HG03025 (cell line): ENCODE results near the gene SERPINB7.
A peak's percentile ranks its signal among the peaks of the same experiment; 100 is the strongest.

ENCODE experiments used
- ATAC-seq: cut with Tn5 transposase; IDR thresholded peaks from one replicate; pipeline ENCODE4 v1.9.1; 2021; ENCODE audit warnings: mild to moderate bottlenecking, moderate library complexity; ENCODE audit not compliant: unreplicated experiment, low FRiP score

Gene SERPINB7

GRCh38 chr18:63784787-63785452 is 9.7 kb downstream of the SERPINB7 start:
- no peak for ATAC-seq

- ATAC-seq: no peak
These were observed 12.5 kb downstream of the SERPINB7 start for GRCh38 chr18:63787673-63788072.

- ATAC-seq: no peak
These were observed 13.4 kb downstream of the SERPINB7 start for GRCh38 chr18:63788447-63789096.

GRCh38 chr18:63789327-63789726 is 14.1 kb downstream of the SERPINB7 start:
- ATAC-seq: no peak

- no peak for ATAC-seq
These were observed 20.4 kb downstream of the SERPINB7 start for GRCh38 chr18:63795606-63796005.

- no peak for ATAC-seq
These were observed 24.0 kb downstream of the SERPINB7 start for GRCh38 chr18:63799189-63799588.

GRCh38 chr18:63801343-63801742 is 26.1 kb downstream of the SERPINB7 start:
- no peak for ATAC-seq

- ATAC-seq: no peak
These were observed 32.9 kb downstream of the SERPINB7 start for GRCh38 chr18:63808125-63808524.

GRCh38 chr18:63817441-63818051 is 42.3 kb downstream of the SERPINB7 start:
- ATAC-seq: no peak

GRCh38 chr18:63818212-63818611 is 43.0 kb downstream of the SERPINB7 start:
- no peak for ATAC-seq

- ATAC-seq: no peak
These were observed 44.6 kb downstream of the SERPINB7 start for GRCh38 chr18:63819786-63820185.

- no peak for ATAC-seq
These were observed 45.5 kb downstream of the SERPINB7 start for GRCh38 chr18:63820694-63821093.

GRCh38 chr18:63823516-63824219 is 48.5 kb downstream of the SERPINB7 start:
- ATAC-seq: no peak

- no peak for ATAC-seq
These were observed 49.0 kb downstream of the SERPINB7 start for GRCh38 chr18:63824220-63824525.

- no peak for ATAC-seq
These were observed 52.9 kb downstream of the SERPINB7 start for GRCh38 chr18:63828120-63828519.

GRCh38 chr18:63828656-63829055 is 53.4 kb downstream of the SERPINB7 start:
- ATAC-seq: no peak

GRCh38 chr18:63829886-63830285 is 54.7 kb downstream of the SERPINB7 start:
- ATAC-seq: no peak

GRCh38 chr18:63831080-63831788 is 56.0 kb downstream of the SERPINB7 start:
- ATAC-seq: peak; percentile 93

GRCh38 chr18:63832470-63832869 is 57.3 kb downstream of the SERPINB7 start:
- ATAC-seq: peak; percentile 45

- ATAC-seq: no peak
These were observed 59.4 kb downstream of the SERPINB7 start for GRCh38 chr18:63834471-63835113.
